ENCODE results near the gene ANKRD44. TPM values are rescaled to one million over a fixed set of nuclear protein-coding genes. Genes with fewer than 3 reads are reported as not detected.

ANKRD44 gene
- total RNA-seq, 1 donor from 2014 or later, result 3.4 TPM

GRCh38 chr2:197190100-197190432 is 120.5 kb downstream of the ANKRD44 start:
- no peak overlapping the region for H2AFZ ChIP-seq (replicated peaks)
- no peaks in the 10 kb centered on the region for H3K27me3 ChIP-seq
- peaks cover 8% of the 10 kb centered on the region for H3F3A ChIP-seq (ENCODE audit: low read depth)
- H3K4me2 ChIP-seq, result peak overlapping the region; percentile 33
- no peaks in the 10 kb centered on the region for H3K9me3 ChIP-seq (ENCODE audit: low read depth)
- no peaks in the 10 kb centered on the region for H3K79me2 ChIP-seq (ENCODE audit: low read depth)
- Mint-ChIP-seq H3K4me3 (no peak overlapping the region), H3K4me1 (peaks cover 24% of the 10 kb centered on the region), H3K27me3 (ENCODE audit: insufficient read depth, low read depth) (no peaks in the 10 kb centered on the region), H3K27ac (no peak overlapping the region), H3K9me3 (no peaks in the 10 kb centered on the region), H3K36me3 (no peaks in the 10 kb centered on the region)
- no peak overlapping the region for H3K4me3 ChIP-seq
- no peak for DNase-seq (ENCODE audit: low spot score)
- H3K9ac ChIP-seq, result no peak overlapping the region
- no peak for TF ChIP-seq EZH2phosphoT487 (IDR thresholded peaks at IDR 0.05)
- no peak for TF ChIP-seq EZH2 (IDR thresholded peaks at IDR 0.05)
- no peak for TF ChIP-seq CTCF (IDR thresholded peaks at IDR 0.05)
- H3K4me1 ChIP-seq, result peaks cover 19% of the 10 kb centered on the region
- H4K20me1 ChIP-seq (ENCODE audit: low read depth), result no peaks in the 10 kb centered on the region
- no peaks in the 10 kb centered on the region for H3K36me3 ChIP-seq
- H3K27ac ChIP-seq, result no peak overlapping the region

- no peaks in the 10 kb centered on the region for H3K9me3 ChIP-seq (ENCODE audit: low read depth)
- H3K4me2 ChIP-seq, result peak overlapping the region; percentile 33
- peak overlapping the region; percentile 59 for H2AFZ ChIP-seq (replicated peaks)
- Mint-ChIP-seq H3K9me3 (no peaks in the 10 kb centered on the region), H3K36me3 (no peaks in the 10 kb centered on the region), H3K27me3 (ENCODE audit: insufficient read depth, low read depth) (no peaks in the 10 kb centered on the region), H3K4me3 (no peak overlapping the region), H3K27ac (no peak overlapping the region), H3K4me1 (peaks cover 24% of the 10 kb centered on the region)
- H3K27ac ChIP-seq, result no peak overlapping the region
- H3K4me3 ChIP-seq, result no peak overlapping the region
- TF ChIP-seq EZH2 (IDR thresholded peaks at IDR 0.05), result no peak
- no peak for TF ChIP-seq EZH2phosphoT487 (IDR thresholded peaks at IDR 0.05)
- no peak for TF ChIP-seq CTCF (IDR thresholded peaks at IDR 0.05)
- no peaks in the 10 kb centered on the region for H3K36me3 ChIP-seq
- no peak overlapping the region for H3K9ac ChIP-seq
- H3K4me1 ChIP-seq, result peaks cover 24% of the 10 kb centered on the region
- no peaks in the 10 kb centered on the region for H3K79me2 ChIP-seq (ENCODE audit: low read depth)
- peak; percentile 62 for DNase-seq (ENCODE audit: low spot score)
- no peaks in the 10 kb centered on the region for H4K20me1 ChIP-seq (ENCODE audit: low read depth)
- peaks cover 13% of the 10 kb centered on the region for H3F3A ChIP-seq (ENCODE audit: low read depth)
- no peaks in the 10 kb centered on the region for H3K27me3 ChIP-seq
Measured at GRCh38 chr2:197189426-197190099, 121.0 kb downstream of the ANKRD44 start.

- DNase-seq (ENCODE audit: low spot score), result no peak
- Mint-ChIP-seq H3K36me3 (no peaks in the 10 kb centered on the region), H3K9me3 (no peaks in the 10 kb centered on the region), H3K4me3 (no peak overlapping the region), H3K27me3 (ENCODE audit: insufficient read depth, low read depth) (peaks cover 2% of the 10 kb centered on the region), H3K27ac (no peak overlapping the region), H3K4me1 (peaks cover 21% of the 10 kb centered on the region)
- H3K9ac ChIP-seq, result no peak overlapping the region
- H3K4me3 ChIP-seq, result peak overlapping the region; percentile 6
- no peaks in the 10 kb centered on the region for H4K20me1 ChIP-seq (ENCODE audit: low read depth)
- no peaks in the 10 kb centered on the region for H3K36me3 ChIP-seq
- H3K4me1 ChIP-seq, result peaks cover 24% of the 10 kb centered on the region
- H3F3A ChIP-seq (ENCODE audit: low read depth), result peaks cover 13% of the 10 kb centered on the region
- H3K79me2 ChIP-seq (ENCODE audit: low read depth), result no peaks in the 10 kb centered on the region
- H3K4me2 ChIP-seq, result peak overlapping the region; percentile 8
- no peak overlapping the region for H2AFZ ChIP-seq (replicated peaks)
- no peak for TF ChIP-seq EZH2phosphoT487 (IDR thresholded peaks at IDR 0.05)
- no peak for TF ChIP-seq CTCF (IDR thresholded peaks at IDR 0.05)
- TF ChIP-seq EZH2 (IDR thresholded peaks at IDR 0.05), result no peak
- H3K9me3 ChIP-seq (ENCODE audit: low read depth), result no peaks in the 10 kb centered on the region
- no peaks in the 10 kb centered on the region for H3K27me3 ChIP-seq
- H3K27ac ChIP-seq, result no peak overlapping the region
Measured at GRCh38 chr2:197185676-197186075, 124.9 kb downstream of the ANKRD44 start.
